Measurements from ENCODE around the gene TTC7B.
A peak's percentile ranks its signal among the peaks of the same experiment; 100 is the strongest.
"Not testable (repeated sequence)": the region's sequence is repeated elsewhere in the genome, so short reads cannot be mapped to it uniquely, and the experiment has no call there.

Gene TTC7B

DNA sequence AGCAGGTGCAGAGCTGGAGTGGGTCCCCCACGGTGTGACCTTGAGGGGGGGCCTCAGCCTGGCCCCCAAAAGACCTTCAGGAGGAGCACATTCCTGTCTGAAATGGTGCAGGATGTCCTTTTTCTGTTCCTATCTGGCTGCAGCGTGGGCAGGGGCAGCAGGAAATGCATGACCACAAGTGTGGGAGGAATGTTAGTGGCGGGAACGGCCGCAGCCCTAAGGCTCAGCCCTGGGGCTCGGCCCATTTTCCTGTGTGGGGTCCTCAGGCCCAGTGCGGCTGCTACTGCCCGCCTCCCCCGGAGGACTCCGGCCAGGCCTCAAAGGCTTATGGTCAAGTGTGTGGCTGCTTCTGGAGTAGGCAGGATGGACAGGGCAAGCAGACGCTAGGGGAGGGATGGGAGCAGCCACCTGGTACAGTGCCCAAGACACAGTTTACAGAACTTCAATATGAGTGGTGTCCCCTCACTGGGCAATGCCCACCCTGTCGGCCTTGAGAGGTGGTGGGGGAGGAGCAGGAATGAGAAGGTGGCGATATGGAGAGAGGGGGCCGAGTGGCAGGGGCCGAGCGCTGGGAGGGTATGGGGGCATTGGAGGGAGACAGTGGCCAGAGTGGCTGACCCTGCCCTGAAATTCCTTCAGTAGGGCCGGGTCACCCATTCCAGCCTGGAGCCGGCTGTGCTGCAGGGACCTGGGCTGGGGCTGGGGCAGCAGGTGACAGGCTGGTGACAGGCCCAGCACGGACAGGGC is 282.0 kb downstream of the TTC7B start:
- no peak for TF ChIP-seq POLR2A (IDR thresholded peaks at IDR 0.05; ENCODE audit: low read depth, low read length)
- FAIRE-seq, result no peak
- DNase-seq (ENCODE audit: insufficient read length, low spot score), result peak; percentile 79

DNA sequence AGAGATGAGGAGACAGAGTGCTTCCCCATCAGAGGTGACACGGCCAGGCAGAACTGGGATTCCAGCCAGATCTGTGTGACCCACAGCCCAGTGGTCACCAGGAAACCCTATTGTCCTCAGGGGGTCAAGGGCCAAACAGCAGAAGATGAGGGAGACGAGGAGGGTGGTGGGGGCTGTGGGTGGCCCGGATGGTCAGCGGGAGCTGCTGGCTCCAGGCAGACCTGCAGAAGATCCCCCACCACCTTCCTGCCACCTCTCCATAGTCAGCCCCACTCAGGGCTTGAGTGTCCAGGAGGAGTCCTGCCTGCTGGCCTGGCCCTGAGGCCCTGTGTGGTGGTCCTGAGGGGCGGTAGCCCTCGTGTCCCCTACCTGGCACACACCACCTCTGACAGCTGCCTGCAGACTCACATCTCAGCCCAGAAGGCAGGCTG is 282.6 kb downstream of the TTC7B start:
- no peak for FAIRE-seq
- no peak for TF ChIP-seq POLR2A (IDR thresholded peaks at IDR 0.05; ENCODE audit: low read depth, low read length)
- DNase-seq (ENCODE audit: insufficient read length, low spot score), result no peak

DNA sequence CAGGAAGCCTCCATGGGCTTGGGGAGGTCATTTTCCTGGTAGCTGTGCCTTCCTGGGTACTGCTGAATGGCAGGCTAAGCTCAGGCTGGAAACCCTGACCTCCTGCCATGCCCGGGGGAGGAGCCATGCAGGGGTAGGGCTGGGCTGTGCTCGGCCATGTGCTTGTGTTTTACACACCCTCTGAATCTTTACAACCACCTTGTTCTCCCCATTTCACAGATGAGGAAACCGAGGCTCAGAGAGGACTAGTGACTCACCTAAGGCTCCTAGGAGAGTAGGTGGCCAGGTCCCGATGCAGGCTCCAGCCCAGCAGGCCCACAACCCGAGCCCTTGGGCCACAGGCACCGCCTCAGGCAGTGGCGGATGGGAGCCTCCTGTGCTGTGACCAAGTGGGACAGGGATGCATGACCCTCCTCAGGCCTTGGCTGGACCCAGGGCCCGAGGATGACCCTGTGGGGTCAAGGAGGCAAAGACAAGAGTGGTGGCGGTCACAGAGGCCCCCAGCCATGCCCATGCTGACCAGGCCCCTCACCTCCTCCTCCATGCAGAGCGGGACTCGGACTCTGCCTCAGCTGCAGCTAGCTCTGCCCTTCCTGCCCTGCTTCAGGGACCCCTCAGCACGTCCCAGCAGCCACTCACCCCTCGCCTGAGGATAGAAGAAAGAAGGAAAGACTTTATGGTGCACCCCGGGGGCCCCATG is 283.3 kb downstream of the TTC7B start:
- DNase-seq (ENCODE audit: insufficient read length, low spot score) (no peak), FAIRE-seq (no peak)
- no peak for TF ChIP-seq POLR2A (IDR thresholded peaks at IDR 0.05; ENCODE audit: low read depth, low read length)

DNA sequence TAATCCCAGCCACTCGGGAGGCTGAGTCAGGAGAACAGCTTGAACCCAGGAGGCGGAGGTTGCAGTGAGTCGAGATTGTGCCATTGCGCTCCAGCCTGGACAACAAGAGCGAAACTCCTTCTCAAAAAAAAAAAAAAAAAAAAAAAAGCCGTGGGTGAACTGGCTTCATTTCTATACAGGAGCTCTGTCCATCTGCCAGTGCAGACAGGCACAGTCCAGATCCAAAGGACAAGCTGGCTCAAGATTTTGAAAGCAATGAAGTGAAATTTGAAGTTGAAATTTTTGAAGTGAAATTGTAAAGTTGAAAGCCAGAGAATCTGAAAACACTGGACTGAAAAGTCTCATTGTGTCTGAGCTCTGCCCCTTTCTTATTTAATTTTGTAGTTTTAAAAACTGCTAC is 284.7 kb downstream of the TTC7B start:
- no peak for DNase-seq (ENCODE audit: insufficient read length, low spot score)
- no peak for FAIRE-seq
- TF ChIP-seq POLR2A (IDR thresholded peaks at IDR 0.05; ENCODE audit: low read depth, low read length), result no peak

DNA sequence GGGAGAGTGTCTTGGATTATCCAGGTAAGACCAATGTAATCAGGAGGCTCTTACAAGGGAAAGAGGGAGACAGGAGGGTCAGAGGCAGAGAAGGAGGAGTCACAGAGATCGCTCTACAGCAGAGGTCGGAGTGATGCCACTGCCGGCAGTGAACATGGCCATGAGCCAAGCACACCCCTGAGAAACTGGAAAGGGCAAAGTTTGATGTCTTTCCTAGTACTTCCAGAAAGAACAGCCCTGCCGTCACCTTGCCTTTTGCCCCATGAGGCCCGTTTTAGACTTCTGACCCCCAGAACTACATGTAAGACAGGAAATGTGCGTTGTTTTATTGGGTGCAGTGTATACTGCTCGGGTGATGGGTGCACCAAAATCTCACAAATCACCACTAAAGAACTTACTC is 285.7 kb downstream of the TTC7B start:
- no peak for FAIRE-seq
- no peak for TF ChIP-seq POLR2A (IDR thresholded peaks at IDR 0.05; ENCODE audit: low read depth, low read length)

DNA sequence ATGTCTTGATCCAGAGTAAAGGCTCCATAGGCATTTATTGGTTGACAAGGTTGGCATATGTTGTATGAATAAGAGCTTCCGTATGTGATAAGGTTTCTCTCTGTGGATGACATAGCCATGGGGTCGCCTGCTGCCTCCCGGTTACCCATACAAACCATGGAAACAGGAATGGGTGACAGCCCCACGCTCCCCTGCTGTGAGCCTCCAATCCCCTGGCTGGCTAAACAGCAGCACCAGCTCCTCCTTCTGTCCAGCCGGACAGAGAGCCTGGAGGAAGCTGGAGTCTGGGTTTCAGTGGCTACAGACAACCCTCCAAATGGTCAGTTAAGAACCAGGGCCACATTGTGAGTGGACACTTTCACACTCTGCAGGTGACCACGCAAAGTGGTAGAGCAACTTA is 288.3 kb downstream of the TTC7B start:
- DNase-seq (ENCODE audit: insufficient read length, low spot score), result no peak
- no peak for TF ChIP-seq POLR2A (IDR thresholded peaks at IDR 0.05; ENCODE audit: low read depth, low read length)
- FAIRE-seq, result no peak

More for the DNA sequence above, 285.7 kb downstream of the TTC7B start:
- DNase-seq (ENCODE audit: insufficient read length, low spot score), result no peak

DNA sequence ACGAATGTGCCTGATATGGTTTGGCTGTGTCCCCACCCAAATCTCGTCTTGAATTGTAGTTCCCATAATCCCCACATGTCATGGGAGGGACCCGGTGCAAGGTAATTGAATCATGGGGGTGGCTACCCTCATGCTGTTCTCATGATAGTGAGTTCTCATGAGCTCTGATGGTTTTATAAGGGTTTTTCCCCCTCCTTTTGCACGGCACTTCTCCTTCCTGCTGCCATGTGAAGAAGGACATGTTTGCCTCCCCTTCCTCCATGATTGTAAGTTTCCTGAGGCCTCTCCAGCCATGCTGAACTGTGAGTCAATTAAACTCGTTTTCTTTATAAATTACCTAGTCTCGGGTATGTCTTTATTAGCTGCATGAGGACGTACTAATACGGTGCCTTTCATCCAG is 289.7 kb downstream of the TTC7B start:
- not testable (repeated sequence) for FAIRE-seq; DNase-seq (ENCODE audit: insufficient read length, low spot score)

DNA sequence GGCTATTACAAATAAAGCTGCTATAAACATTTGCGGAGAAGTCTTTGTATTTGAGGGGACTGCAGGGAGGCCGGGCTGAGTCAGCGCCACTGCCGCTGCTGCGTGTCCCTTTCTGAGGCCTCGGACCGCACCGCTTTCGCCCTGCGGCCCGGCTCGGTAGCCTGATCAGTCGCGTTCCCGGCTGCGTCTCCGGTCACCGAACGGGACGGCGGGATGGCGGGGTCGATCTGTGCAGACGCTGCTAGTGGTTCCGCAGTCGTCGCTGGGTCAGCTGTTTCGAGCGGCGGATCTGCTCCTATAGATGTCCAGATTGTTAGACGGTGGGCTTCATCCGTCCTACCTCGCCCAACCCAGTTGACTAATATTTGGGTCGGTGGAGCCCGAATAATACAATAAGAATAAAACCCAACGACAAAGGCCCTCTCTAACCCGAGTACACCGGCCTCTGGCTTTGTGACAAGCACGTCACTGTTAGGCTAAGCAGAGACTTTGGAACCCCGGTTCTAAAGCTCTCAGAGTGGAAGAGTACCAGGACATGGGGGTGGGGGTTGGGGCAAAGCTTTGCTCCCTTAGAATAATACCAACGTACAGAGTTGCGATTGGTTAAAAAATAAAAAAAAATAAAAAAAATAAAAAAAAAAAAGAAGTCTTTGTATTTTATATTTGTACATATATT is 290.7 kb downstream of the TTC7B start:
- not testable (repeated sequence) for DNase-seq (ENCODE audit: insufficient read length, low spot score); FAIRE-seq

DNA sequence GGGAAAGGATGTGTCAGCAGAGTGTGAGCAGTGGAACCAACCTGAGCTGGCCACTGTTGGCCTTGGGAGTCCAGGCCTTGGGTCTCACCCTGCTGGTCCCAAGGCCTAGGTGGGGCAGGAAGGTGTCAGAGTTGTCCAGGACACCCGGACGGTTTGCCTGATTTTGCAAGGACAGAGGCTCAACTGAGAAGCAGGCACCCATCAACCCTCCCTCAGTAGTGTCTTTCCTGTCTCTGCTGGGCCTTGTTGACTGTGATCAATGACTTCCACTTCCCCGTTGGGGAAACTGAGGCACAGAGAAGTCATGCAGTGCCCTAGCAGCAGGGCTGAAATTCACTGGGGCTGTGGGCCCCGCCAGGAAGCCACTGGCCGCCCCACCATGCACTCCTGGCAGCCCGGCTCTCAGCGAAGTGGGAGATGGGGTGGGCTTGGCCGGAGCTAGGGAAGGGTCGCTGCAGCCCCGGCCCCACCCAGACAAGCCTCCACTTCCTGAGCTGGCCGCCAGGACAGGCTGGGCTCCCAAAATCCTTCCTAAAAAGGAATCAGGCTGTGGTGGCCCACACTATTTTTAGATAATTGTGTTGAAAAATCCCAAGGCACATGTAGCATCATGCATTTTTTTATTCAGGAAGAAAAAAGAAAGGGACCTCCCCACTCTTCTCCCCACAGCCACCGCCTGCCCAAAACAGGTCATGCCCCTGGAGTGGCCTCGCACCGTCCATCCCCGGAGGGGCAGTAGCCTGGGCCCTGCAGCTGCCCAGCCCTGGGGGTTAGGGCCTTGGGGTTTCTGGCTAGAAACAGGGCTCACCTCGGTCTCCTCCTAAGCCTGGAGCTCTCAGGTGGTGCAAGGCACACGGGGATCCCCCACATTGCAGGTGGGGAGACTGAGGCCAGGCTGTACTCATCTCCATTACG is 292.0 kb downstream of the TTC7B start:
- DNase-seq (ENCODE audit: insufficient read length, low spot score) (peak; percentile 83), FAIRE-seq (no peak)
- TF ChIP-seq POLR2A (IDR thresholded peaks at IDR 0.05; ENCODE audit: low read depth, low read length), result no peak

DNA sequence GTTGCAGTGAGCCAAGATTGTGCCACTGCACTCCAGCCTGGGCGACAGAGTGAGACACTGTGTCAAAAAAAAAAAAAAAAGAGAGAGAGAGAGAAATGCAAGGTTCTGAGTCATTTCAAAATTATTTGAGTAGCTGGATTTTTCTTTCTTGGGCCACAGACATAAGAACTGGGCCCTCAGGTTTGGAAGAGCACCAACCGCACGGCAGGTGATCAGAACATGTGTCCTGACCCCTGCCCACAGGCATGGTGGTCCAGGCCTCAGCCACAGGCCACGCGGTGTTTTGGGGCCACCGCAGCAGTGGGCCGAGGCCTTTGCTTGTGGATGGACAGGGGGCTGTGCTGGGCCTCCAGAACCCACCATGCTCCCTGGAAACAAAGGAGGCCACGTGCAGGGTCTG is 292.7 kb downstream of the TTC7B start:
- TF ChIP-seq POLR2A (IDR thresholded peaks at IDR 0.05; ENCODE audit: low read depth, low read length), result no peak
- no peak for FAIRE-seq
- DNase-seq (ENCODE audit: insufficient read length, low spot score), result peak; percentile 91

DNA sequence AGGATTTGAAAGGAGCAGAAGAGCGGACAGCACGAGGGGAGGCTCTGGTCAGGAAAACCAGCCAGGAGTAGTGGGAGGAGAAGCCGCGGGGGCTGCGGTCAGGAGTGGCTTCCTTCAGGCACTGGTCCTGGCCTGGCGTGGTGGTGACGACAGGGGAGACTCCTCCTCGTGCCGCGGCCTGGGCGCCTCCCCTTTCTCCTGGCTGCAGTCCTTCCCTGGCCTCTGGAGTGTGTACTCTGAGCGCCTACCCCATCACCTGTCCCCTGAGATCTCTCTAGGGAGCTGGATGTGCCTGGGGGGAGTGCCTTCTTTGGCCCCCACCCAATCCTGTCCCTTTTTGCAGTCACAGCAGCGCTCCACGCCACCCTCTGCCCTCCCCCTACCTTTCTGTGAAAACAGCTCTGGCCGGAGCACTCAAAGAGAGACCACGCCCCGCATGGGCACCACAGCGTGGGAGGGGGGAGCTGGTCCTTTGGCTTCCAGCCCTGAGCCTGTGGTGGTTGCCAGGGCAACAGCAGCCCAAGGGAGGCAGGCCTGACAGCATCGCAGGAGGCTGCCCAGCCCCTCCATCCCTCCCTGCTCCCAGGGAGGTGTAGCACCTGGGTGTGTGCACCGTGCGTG is 293.5 kb downstream of the TTC7B start:
- no peak for FAIRE-seq
- 0 out of 2 replicates have a peak, but pooled peaks have one; percentile 24 for TF ChIP-seq POLR2A (IDR thresholded peaks at IDR 0.05; ENCODE audit: low read depth, low read length)
- DNase-seq (ENCODE audit: insufficient read length, low spot score), result peak; percentile 82

DNA sequence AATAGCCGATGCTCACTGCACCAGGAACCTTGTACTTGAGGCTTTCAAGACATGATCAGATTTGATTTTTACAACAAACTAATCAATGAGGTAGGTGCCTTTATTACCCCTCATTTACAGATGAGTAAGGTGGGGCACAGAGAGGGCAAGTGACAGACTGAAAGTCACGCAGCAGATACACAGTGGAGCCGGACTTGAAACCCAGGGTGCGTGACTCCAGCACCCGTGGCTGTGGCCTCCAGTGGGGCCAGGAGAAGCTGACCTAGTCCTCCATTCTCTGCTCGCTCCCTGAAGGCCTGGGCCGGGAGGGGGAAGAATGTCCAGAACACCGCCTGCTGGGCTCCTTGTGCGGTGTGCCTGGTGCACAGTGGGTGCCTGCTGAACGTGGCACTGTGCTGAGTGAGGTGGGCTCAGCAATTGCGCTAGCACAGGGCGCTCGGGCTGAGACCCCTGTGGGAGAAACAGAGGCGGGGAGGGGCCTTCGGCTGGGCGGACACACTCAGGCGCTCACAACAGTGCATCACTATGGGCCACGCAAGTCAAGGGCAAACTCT is 294.2 kb downstream of the TTC7B start:
- TF ChIP-seq POLR2A (IDR thresholded peaks at IDR 0.05; ENCODE audit: low read depth, low read length), result no peak
- no peak for DNase-seq (ENCODE audit: insufficient read length, low spot score)
- no peak for FAIRE-seq

Measured in H54 (cell line).